NCI-H1092 (cell line): ENCODE results near the gene KLHDC3.

Source experiments
- DNase-seq: peaks from one replicate; lab custom pipeline; 2025; lab: John Stamatoyannopoulos, UW

The KLHDC3 gene

GRCh38 chr6:43059168-43060033 lies 45.4 kb downstream of the KLHDC3 start, which contains the start of the genes KLC4 and MRPL2:
TSS of gene KLC4 (plus strand) at chr6:43059631. CDS start at chr6:43061336, 1,705 bp downstream.
TSS of gene MRPL2 (minus strand) at chr6:43059434. CDS start at chr6:43059381, 53 bp downstream.
- DNase-seq, result peak; percentile 99

DNA sequence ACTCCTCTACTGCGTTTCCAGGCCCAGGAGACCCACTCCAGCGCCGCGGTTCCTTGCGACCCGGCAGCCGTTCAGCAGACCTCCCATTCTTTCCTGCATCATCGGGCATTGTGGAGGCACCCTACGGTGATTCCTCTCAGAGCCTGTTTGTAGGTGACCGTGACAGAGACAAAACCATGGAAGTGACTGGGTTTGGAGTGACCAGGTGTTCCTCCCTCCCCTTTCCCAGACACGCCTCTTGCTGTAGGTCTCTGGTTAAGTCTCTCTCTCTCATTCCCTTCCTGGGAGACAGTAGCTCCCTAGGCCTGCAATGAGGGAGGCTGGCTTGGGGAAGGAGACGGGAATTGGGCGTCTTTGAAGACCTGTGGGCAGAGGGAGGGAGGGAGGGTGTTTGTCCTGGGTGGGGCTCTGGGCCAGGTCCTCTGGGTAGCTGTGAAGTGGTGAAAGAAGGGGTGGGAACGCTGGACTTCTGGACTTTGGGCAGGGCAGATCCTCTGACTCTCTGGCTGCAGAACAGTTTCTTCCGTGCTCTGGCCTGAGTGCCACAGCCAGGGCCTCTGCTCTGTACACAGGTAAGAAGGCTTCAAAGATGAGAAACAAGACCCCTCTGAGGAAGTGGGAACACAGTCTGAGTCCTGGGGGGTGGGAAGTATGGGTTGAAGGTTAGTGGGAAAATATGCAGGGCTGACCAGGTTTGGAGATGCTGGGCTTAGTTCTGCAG lies 46.1 kb downstream of the KLHDC3 start:
- no peak for DNase-seq

DNA sequence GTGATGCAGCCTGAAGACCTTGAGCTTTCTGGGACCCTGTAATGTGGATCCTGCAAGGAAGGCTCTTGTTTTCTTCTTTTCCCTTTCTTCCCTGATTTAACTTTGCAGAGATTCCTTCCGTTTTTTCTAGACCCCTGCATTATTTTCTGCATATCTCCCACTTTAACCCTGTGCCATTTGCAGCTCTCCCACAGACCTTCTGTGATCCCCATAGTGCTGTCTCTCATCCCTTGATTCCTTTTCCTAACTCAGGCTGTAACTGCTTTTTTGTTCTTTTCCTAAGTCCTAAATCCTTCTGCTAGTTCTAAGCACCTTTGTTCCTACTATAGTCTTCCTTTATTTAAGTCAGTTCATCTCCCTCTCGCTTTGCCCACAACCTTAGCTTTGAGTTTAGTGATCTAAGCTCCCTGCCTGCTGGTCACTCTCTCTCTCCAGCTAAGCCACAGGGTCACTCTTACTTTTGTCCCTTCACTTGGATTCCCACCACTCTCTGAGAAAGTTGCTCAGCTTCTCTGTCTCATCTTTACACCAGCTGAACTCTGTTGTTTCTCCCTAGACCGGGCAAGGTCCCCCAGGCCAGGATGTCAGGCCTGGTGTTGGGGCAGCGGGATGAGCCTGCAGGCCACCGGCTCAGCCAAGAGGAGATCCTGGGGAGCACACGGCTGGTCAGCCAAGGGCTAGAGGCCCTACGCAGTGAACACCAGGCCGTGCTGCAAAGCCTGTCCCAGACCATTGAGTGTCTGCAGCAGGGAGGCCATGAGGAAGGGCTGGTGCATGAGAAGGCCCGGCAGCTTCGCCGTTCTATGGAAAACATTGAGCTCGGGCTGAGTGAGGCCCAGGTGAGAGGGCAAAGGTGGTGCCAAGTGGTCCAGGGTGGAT lies 46.9 kb downstream of the KLHDC3 start:
- DNase-seq, result no peak

DNA sequence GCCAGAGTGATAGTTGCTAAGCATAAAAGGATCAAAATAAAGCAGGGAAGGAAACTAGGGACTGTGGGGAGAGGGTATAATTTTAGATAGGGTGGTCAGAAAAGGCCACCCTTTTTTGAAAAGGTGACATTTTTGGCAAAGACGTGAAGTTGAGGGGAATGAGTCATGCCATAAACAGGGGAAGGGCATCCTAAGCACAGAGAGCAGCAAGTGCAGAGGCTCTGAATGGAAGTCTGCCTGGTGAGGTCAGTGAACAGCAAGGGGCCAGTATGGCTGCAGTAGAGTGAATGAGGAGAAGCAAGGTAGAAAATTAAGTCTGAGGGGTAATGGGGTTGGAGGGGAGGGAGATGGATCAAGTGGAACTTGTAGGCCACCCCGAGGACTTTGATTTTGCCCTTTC lies 47.8 kb downstream of the KLHDC3 start:
- no peak for DNase-seq

GRCh38 chr6:43062818-43063217 lies 48.8 kb downstream of the KLHDC3 start:
- no peak for DNase-seq

- DNase-seq, result peak; percentile 23
Measured at GRCh38 chr6:43070028-43070632, 56.1 kb downstream of the KLHDC3 start.
